Omental fat pad (tissue), 4 donors: ENCODE results near the gene PAH. TPM values are rescaled to one million over a fixed set of nuclear protein-coding genes. Genes with fewer than 3 reads are reported as not detected.

Experiments
- ATAC-seq: fragments of 150-250 bp; one replicate; pipeline ENCODE4 v1.9.1; 2016; ENCODE audit warnings: mild to moderate bottlenecking, moderate library complexity; ENCODE audit not compliant: low FRiP score
- DNase-seq: peaks from one replicate; pipeline ENCODE4 v3.0.0-alpha.2; 2019; ENCODE audit warnings: low spot score
- CTCF ChIP-seq, 3 donors: fragments of 450-650 bp; IDR thresholded peaks; one replicate each; pipeline ENCODE4 v1.5.1; 2016 to 2017; ENCODE audit warnings: antibody characterized with exemption in 3 of 3, mild to moderate bottlenecking in 3 of 3, moderate library complexity in 2 of 3
- total RNA-seq, 4 donors: library from RNA; depleted of rRNA; stranded (reverse); fragments of >200 nt; gene quantifications; one replicate each; pipeline ENCODE4 v1.1.0, GENCODE V29; 2016

PAH gene
- under 1 TPM in 1 of 4 donors, not detected in 3; 0.74 TPM for total RNA-seq

DNA sequence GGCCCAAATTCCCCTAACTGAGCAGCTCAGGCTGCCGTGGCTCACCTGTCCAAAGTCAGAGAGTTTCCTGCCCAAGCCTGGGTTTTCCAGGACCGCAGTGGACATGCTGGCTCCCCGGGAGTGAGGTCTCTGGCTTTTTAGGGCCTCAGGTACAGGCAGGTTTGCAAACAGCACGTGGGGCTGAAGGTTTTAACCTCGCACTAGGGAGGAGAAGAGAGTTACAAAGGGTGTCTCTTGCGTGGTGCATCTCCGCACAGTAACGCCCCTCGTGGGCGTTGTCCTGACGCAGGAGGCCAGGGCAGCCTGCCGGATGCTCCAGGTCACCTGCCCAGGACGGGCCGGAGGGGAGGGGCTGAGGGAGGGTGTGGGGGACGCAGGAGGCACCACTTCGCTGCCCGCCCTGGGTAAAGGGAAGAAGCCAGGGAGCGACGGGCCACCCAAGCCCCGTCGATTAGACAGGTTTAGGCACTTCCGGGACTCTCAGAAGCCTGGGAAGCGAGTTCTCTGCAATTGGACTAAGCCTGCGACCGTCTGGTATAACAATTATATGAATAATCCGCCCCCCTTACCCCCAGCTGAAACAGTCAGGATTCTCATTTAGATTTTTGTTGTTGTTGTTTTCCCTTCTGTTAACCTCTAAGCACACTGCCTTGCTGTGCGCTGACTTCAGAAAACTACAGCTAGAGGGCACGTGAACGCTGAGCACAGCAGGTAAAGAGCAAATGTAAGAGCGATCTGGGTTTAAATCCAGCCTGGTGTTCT is at the start of gene PAH:
TSS of gene PAH (minus strand) at position 219 of the 762 bp plus-strand sequence. CDS start at position 105, 114 bp downstream.
- TF ChIP-seq CTCF (IDR thresholded peaks at IDR 0.05), result no peak
- DNase-seq, result no peak
- ATAC-seq, result peak; percentile 81

DNA sequence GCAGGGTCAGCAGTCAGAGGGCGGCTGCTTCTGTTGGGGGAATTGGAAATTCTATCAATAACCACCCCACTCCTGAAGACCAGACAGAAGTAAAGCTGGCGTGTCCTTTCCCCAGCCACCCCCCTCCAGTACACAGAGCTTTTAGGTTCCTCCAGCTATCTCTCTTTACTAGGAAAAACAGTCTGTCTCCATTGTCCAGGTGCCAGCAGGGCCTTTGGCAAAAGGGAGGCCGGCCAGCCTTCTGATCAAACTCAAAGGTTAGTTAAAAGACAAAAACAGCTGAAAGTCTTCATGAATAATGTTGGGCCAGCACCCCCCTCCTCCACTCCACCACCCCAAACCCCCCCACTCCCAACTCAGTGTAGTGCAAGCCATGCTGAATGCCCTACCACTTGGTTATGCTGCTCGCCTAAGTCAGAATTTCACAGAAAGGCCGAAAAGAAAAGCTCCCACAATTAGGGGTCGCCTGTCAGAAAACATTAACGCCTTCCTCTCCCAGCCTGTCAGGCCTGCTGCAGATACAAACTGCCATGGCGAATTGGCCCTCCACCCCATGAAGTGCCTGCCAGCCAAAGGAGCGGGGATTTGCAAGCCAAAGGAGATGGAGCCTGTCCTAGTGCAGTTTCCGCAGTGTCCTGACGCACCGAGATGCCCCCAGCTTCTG is 49.3 kb upstream of the PAH start:
- DNase-seq (no peak), ATAC-seq (no peak)
- TF ChIP-seq CTCF (IDR thresholded peaks at IDR 0.05), result no peak

DNA sequence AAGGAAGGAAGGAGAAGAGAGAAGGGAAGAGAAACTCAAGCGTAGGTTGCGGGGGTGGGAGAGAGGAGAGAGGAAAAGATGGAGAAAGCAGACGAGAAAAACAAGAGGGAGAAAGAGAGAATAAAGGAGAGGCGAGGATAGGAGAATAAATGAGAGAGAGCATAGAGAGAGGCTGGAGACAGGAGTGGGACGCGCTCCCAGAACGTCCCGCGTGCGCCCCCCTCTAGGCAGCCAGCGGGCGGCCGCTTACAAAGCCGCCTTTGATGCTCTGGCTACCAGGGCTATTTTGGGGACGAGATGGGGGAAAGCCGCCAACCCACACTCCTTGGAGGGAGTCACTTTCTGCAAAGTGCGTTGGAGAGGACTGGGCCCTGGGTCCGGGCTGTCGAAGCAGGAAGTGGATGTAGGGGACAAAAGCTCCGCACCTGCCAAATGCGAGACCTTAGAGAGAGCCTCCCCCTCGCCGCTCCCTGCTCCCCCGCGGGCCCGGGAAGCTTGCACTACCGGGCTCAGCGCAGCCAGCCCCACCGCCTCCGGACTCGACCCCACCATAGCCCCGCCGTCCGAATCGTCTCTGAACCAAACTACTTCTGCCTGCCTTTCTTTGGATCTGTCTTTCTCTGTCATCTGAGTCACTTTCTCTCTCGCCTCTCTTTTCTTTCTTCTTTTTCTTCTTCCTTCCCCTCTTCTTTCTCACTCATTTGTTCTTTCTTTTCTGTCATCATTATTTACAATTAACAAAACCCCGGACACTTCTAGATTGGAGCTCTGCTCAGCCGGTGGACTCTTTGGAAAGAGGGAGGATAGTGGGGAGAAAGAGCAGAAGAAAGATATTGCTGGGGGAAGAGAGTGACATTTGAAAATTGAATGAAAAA is 48.5 kb upstream of the PAH start:
- no peak for TF ChIP-seq CTCF (IDR thresholded peaks at IDR 0.05)
- DNase-seq (no peak), ATAC-seq (no peak)

GRCh38 chr12:102964872-102965271 is 47.8 kb upstream of the PAH start:
- DNase-seq (no peak), ATAC-seq (no peak)
- no peak for TF ChIP-seq CTCF (IDR thresholded peaks at IDR 0.05)

GRCh38 chr12:102963796-102964195 is 46.8 kb upstream of the PAH start:
- no peak for TF ChIP-seq CTCF (IDR thresholded peaks at IDR 0.05)
- DNase-seq (no peak), ATAC-seq (no peak)

GRCh38 chr12:102962986-102963385 is 45.9 kb upstream of the PAH start:
- TF ChIP-seq CTCF (IDR thresholded peaks at IDR 0.05), result no peak
- ATAC-seq (no peak), DNase-seq (no peak)
